Stimulated activated CD4-positive, alpha-beta T cell treated with anti-CD3 and anti-CD28 coated beads, Interleukin-2, amount 100 ng/mL, for 48 hours (primary cell): Measurements from ENCODE around the gene AGBL3.
A peak's percentile ranks its signal among the peaks of the same experiment; 100 is the strongest.

Experiments used
- DNase-seq, 2 donors: peaks; one replicate each; pipeline ENCODE4 v3.0.0-alpha.2; 2020

The AGBL3 gene

DNA sequence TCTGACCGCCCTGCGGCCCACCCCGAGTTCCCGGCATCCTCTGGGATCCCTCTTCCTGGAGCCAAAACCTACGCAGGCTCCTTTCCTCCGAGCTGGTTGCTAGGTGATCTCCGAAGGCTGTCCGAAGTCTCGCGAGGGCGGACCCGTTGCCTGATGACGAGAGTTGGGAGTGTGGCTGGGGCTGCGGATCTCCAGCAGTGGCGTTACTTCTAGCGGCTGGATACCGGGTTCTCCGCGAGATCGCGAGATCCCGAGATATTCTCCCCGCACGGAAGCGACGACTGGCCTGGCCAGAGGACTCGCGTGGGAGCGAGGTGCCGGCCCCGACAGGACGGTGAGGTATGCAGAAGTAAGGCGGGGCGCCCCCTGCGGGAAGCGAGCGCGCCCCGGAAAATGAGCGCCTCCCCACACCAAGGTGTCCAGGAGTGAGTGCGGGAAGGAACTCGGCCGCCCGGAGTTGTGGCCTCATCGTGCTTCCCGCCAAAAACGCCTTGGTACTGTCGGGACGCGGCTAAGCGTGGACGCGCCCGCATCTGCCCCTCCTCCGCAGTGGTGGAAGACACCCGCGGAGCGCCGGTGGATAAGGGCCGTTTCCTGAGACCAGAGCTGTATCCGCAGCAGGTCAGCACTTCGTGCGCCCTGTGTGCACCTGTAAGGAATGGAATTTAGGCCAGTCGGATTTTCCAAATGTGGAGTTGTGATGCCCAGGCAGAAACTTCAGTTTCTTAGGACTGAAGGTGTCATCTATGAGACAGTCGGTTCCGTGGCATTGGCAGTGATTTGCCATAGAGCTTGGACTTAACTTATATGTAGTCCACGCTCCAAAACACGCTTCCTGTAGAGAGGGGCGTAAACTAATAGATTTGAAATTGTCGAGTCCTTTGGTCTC lies at the start of gene AGBL3:
AGBL3 (plus strand) TSS at position 146 of the 889 bp plus-strand sequence. CDS start 1,426 bp downstream, outside the sequence.
- peak; percentile 86 for DNase-seq

DNA sequence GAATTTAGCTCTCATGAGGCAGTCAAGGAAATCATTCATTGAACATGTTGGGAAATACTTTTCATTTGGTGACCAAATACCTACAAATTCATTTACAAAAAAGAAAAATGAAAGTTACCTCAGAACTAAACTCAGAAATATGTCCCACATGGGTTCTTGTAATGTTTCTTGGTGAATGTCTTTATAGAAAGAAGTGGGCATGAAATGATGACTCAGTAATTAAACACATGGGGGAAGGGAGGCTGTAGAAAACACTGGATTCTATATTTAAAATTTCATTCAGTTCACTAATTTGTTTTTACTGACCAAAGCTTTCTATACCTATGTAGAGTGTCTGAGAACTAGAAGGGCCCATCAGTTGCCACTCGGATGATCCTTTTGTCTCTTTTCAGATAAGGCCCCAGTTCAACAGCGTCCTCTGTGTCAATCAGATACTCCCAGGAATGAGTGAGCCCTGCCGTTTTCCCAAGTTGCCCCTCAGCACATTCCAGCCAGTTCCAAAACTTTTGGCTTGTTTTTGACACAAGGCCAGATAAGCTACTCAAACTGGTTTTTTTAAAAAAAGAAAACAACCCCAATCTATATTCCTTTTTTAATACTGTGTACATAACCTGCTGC lies 49.3 kb upstream of the AGBL3 start:
- DNase-seq = no peak

DNA sequence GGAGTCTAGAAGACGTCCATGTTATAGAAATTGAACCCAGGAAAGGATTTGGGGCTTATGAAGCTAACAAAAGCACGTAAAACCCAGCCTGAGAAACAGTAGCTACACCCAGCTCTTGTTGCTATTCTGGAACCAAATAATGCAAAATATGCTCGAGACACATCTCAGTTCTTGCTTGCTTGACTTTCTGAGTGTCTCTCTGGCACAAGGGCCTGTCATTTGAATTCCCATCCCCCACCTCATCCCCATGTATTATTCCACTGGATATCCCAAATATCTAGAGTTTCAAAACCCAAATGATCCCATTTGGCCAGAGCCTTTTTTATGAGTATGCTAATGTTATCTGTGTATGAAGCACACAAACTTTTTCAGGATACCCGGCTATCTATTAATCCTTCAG lies 48.2 kb upstream of the AGBL3 start:
- no peak for DNase-seq

GRCh38 chr7:134939136-134939535 lies 47.2 kb upstream of the AGBL3 start:
- no peak for DNase-seq

DNA sequence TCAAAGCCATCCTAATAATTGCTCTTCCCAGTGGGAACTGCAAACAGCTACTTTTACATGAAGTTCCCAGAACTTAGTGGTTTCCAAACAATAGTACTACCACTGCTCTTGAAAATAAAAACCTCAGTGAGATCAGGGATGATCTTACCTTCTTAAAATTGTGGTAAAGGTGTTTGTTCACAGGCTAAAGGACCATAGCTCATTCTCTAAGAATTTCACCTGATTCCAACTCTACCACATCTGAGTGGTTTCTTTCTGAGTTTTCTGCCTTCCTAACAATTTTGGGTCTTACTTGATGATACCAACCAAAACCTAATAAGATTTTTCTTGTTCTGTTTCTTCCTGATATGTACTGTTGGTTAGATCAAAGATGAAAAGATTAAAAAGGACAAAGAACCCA lies 45.6 kb upstream of the AGBL3 start:
- DNase-seq = no peak

DNA sequence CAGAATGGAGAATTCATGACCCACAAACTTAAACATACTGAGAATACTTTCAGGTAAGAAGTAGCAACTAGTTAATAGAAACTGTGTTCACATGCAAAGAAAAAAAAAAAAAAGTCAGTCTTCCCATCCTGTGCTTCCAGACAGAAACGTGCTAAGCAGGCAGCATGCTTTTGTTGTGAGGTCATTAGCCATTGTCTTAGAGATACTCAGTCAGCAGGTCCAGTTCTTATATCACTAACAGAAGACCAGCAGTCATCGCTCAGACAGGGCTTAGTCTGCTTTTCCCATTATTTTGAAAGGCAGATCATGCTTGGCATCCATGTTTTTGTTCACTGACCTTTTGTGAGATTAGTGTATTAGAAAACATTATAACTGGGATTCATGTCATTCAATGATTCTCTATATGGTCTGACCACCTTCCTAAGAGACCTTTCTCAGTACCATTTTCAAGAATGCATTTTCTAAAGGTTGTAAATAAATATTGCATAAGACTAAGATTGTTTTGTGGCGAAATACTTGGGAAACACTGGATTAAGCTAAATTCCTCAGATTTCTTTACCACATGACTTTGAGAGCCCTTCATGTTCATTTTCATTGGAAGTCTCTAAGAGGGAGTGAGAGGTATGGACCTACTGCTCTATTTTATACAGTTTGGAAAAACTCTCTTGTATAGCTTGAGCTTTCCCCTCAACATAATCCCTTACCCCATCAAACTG lies 45.0 kb upstream of the AGBL3 start:
- DNase-seq = no peak

- DNase-seq = no peak
Observed at GRCh38 chr7:134941952-134942351, 44.4 kb upstream of the AGBL3 start.

DNA sequence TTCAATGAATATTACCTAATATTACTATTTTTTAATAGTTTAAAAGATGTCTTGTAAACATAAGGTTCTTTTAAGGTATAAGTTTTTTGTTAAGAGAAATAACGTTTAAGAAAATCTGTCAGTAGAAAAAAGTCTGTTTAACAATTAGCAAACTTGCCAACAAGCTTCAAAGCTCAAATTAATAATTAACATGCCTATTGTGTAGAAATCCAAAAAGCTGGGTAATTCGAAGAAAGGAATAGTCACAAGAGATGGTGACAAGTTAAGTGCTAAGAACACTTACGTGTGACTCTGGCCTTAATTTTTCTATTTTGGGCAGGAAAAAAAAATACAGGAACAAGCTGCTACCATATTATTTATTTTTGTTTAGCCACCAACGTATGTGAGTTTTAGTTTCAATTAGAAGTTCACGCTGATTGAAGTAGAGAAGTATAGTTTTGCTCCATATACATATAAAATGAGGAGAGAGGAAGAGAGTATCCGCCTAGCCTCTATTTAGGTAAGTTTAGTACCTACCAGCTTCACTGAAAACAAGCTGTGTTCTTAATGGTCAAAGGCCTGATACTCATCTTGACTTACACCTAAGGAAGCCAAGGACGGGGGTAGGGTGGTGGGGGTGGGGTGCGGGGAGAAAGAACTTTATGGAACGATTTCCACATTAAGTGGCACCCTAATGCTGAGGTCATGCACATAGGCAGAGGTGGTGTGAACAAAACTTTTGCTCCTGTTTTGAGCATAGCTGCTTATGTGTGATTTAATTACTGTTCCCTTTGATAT lies 43.4 kb upstream of the AGBL3 start:
- no peak for DNase-seq

DNA sequence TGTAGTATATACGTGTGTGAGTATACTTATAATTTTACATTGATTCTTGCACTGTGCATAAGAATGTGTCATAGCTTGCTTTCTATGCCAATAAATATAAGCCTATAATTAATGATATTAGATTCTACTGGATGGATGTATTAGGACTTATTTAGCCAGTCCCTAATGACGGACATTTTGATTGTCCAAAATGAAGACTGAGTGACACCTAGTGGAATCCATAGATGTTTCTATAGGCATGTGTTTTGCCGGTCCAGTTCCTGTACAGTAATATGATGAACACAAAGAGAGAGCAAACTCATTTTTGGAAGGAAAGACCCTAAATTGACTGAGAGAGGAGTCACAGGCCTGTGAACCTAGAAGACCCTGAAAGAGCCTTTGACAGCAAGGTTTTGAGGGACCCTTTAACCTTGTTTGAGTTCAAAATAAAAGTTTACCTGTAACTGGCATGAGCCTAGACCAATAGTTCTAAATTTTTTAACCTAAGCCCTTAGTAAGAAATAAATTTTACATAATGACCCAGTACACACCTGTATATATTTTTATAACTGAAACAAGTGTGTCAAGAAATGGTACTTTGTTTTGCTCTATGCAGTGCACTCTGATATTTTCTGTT lies 42.4 kb upstream of the AGBL3 start:
- no peak for DNase-seq

DNA sequence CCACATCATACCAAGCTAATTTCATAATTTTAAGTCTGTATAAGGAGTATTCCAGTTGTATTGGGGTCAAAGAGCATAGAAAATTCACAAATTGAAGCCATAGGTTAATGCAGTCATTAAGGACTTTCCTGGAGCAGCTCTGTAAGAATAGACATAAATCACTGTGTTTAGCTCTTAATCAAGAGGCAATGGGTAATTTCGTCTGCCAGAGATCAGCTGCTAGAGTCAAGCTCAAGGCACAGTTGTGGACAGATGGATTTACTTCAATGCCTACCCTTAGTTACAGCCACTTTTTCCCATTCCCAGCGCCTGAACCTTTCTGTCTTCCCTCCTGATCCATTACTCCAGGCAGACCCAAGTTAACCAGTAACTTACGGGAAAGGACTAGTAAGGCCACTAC lies 40.6 kb upstream of the AGBL3 start:
- DNase-seq = no peak

DNA sequence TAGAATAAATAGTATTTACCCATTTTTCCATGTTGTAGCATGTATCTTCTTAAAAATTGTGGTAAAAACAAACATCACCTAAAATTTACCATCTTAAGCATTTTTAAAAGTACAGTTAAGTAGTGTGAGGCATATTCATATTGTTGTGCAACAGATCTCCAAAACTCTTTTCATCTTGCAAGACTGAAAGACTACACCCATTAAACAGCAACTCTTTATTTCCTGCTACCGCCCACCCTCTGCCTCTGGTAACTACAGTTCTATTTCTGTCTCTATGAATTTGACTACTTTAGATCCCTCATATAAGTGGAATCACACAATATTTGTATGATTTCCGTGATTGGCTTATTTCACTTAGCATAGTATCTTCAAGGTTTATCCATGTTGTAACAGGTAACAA lies 40.0 kb upstream of the AGBL3 start:
- no peak for DNase-seq

DNA sequence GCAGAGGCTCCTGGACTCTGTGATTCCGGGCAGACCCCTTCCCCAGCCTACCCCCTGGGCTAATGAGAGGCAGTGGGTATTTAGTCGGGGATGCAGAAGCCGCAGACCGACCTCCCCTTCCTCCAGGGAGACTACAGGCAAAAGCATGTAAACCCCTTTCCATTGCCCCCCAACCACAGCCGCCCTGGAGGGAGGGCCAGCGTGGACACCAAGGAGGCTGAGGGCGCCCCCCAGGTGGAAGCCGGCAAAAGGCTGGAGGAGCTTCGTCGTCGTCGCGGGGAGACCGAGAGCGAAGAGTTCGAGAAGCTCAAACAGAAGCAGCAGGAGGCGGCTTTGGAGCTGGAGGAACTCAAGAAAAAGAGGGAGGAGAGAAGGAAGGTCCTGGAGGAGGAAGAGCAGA lies 39.0 kb upstream of the AGBL3 start:
- DNase-seq = no peak

GRCh38 chr7:134947831-134948230 lies 38.5 kb upstream of the AGBL3 start:
- DNase-seq = no peak

- DNase-seq = no peak
Observed at GRCh38 chr7:134948246-134948645, 38.1 kb upstream of the AGBL3 start.

- DNase-seq = no peak
Observed at GRCh38 chr7:134948736-134949135, 37.6 kb upstream of the AGBL3 start.

GRCh38 chr7:134949171-134949570 lies 37.1 kb upstream of the AGBL3 start:
- DNase-seq = no peak

GRCh38 chr7:134954197-134955082 lies 31.9 kb upstream of the AGBL3 start:
- no peak for DNase-seq

GRCh38 chr7:134957005-134957404 lies 29.3 kb upstream of the AGBL3 start:
- no peak for DNase-seq

GRCh38 chr7:134959810-134960209 lies 26.5 kb upstream of the AGBL3 start:
- no peak for DNase-seq

DNA sequence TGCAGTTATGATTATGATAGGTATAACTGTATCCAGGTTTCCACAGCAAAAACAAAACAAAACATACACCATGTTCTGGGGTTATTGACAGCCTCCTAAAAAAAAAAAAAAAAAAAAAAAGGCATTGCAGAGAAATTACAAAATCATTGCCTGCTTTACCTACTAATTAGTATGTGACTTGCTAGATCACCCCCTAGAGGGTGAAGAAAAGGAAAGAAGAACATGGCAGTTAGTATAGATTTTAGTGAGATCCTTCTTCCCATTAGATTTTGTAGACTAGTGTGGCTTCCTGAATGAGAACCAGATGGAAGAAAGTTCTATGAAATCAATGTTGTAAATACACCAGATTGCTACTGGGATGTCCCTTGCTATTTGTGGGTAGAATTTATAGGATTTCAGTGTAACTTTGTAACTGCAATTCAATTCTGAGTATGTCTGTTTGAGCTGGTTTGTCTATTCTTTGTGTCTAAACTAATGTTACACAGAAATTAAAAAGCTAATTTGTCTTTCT lies 24.0 kb upstream of the AGBL3 start:
- no peak for DNase-seq

DNA sequence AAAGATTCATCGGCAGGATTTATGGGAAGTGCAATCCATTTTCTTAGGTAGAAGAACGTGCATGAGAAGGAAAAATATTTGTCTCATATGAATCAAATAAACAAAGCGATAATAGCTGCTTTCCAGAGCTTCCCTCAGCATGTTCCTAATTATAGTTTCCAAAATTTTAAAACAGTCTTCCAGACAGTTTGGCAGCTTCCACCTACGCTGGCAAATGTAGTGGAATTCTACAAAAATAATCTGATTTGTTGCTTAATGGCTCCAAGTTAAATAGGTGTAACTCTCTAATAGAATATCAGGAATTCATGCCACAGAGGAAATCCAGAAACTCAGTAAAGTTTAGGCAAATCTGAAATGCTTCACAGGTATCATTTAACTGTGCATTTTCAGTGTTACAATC lies 23.3 kb upstream of the AGBL3 start:
- DNase-seq = no peak
